GM12892 (cell line): ENCODE measurements around the gene MRPL38.

Source experiments
- POLR2A ChIP-seq: IDR thresholded peaks from 2 replicates; pipeline ENCODE4 v1.6.1; 2011; ENCODE audit warnings: low read depth, low read length, control low read depth
- POLR2AphosphoS5 ChIP-seq: IDR thresholded peaks from 2 replicates; pipeline ENCODE4 v1.6.1; 2011; ENCODE audit warnings: low read depth, low read length, control low read depth

DNA sequence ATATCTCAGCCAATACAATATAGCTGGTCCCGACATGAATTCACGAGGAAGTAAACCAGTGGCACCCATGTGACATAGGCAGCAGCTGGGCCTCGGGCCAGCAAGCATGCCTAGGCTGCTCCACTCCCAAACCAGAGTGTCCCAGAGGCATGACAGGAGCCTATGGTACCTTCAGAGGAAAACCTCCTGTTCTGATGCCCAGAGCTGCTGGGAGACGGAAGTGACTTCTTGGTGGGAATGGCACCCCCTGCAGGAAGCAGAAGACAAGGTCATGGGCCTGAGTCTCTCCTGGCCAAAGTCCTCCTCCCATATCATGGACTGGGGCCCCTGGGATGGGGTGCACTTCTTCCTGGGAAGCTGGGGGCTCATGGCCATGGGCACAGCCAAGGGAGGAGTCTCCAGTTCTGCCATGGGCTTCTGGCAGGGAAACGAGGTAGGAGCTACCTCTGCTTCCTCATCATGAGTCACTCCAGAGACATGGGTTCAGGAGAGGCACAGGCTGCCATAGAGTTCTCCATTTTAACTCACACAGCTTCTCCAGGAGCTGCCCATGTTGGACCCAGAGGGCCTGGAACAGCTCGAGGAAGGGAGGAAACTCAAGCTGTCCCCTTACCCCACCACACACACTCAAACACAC lies 22.7 kb upstream of the MRPL38 start:
- TF ChIP-seq POLR2AphosphoS5 (no peak), POLR2A (no peak)
